ENCODE results near the gene PRSS21. TPM values are rescaled to one million over a fixed set of nuclear protein-coding genes. Genes with fewer than 3 reads are reported as not detected.
A peak's percentile ranks its signal among the peaks of the same experiment; 100 is the strongest.

The PRSS21 gene
- total and polyA plus RNA-seq, 8 donors: 0.59 to 3.2 (median 1.0) TPM; not detected in 1

DNA sequence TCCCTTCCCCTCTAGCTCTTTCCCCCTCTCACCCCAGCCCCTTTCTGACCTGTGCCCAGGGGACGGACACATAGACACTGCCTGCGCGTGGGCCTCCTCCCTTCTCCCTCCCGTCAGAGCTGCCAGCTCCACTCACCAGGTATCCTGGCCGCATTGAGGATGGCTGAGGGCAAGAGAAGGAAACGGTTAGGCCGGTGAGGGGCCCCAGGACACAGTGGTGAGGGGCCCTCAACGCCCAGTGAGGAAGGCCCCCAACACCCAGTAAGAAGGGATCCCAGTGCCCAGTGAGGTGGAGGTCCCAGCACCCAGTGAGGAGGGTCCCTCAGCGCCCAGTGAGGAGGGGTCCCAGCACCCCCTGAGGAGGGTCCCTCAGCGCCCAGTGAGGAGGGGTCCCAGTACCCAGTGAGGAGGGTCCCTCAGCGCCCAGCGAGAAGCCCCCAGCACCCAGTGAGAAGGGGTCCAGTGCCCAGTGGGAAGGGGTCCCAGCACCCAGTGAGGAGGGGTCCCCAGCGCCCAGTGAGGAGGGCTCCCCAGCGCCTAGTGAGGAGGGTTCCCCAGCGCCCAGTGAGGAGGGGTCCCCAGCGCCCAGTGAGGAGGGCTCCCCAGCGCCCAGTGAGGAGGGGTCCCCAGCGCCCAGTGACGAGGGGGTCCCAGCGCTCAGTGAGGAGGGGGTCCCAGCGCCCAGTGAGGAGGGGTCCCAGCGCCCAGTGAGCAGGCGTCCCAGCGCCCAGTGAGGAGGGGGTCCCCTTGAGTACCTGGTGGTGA, 39.8 kb downstream of the PRSS21 start:
- intact Hi-C loops (cut with DNase I): no loop called here
- FAIRE-seq: no peak
- peak overlapping the region; percentile 93 to 97 (median 96) for H3K27ac ChIP-seq
- WGBS, 2 donors: 77 to 80% methylated on average over 22 to 24 of the region's 24 CpGs
- no peaks in the 10 kb centered on the region for H3K27me3 ChIP-seq
- H3K4me3 ChIP-seq: peak overlapping the region; percentile 36 to 59 (median 50)
- TF ChIP-seq, protein P1, sequence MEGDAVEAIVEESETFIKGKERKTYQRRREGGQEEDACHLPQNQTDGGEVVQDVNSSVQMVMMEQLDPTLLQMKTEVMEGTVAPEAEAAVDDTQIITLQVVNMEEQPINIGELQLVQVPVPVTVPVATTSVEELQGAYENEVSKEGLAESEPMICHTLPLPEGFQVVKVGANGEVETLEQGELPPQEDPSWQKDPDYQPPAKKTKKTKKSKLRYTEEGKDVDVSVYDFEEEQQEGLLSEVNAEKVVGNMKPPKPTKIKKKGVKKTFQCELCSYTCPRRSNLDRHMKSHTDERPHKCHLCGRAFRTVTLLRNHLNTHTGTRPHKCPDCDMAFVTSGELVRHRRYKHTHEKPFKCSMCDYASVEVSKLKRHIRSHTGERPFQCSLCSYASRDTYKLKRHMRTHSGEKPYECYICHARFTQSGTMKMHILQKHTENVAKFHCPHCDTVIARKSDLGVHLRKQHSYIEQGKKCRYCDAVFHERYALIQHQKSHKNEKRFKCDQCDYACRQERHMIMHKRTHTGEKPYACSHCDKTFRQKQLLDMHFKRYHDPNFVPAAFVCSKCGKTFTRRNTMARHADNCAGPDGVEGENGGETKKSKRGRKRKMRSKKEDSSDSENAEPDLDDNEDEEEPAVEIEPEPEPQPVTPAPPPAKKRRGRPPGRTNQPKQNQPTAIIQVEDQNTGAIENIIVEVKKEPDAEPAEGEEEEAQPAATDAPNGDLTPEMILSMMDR (IDR thresholded peaks at IDR 0.05): no peak
- peak in 2 of 6 donors; percentile 53 to 77 for DNase-seq
- H3K4me1 ChIP-seq: peaks cover 0 to 3% (median 0%) of the 10 kb centered on the region in 3 donors
- H3K36me3 ChIP-seq: no peaks in the 10 kb centered on the region
- ATAC-seq: no peak
- no peaks in the 10 kb centered on the region for H3K9me3 ChIP-seq

DNA sequence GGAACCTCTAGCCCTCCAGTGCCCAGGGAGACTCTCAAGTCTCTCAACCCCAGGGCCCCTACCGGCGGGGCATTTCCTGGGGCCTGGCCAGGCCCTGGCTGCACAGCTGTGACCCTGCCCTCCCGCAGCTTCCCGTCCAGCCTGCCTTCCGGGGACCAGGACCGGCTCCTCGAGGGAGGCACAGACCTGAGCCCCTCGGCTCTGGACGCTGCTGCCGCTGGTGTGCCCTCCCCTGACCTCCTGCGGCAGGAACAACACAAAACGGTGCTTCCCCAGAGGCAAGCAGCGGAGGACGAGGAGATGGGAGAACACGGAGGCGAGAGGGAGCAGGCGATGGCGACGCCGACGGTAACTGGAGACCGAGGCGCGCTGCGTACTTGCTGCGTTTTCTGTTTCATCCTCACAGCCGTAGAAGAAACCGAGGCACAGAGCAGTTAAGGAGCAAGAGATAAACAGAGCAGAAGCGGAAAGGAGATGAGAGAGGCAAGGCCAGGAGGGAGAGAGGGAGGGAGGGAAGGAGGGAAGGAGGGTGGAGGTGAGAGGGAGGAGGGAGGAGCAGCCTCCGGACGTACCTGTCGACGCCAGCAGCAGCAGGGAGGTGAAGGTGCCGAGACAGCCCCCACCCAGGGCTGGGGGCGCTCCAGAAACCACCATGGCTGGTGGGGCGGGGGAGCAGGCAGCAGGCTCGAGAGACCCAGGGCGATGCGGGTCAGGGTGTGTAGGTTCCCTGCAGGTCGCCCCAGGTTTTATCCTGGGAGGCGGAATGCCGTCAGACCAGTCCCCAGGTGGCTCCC, 40.6 kb downstream of the PRSS21 start, which contains the start of gene PRSS22:
Gene PRSS22 (minus strand): TSS at position 720 of the 794 bp plus-strand sequence. CDS start 66 bp downstream, at position 654.
- ATAC-seq: peak; percentile 74 to 84 (median 80)
- H3K27me3 ChIP-seq: no peaks in the 10 kb centered on the region
- peak within 1 kb of the TSS; percentile 93 to 97 (median 96) for H3K27ac ChIP-seq
- FAIRE-seq: no peak
- H3K4me3 ChIP-seq: peak within 1 kb of the TSS; percentile 36 to 59 (median 50)
- TF ChIP-seq, protein P1 (IDR thresholded peaks at IDR 0.05): no peak
- peak; percentile 73 to 88 (median 79) for DNase-seq
- H3K9me3 ChIP-seq: no peaks in the 10 kb centered on the region
- peaks cover 0 to 3% (median 0%) of the 10 kb centered on the region in 3 donors for H3K4me1 ChIP-seq
- 8 to 18% methylated on average over 38 to 42 of the region's 42 CpGs for WGBS, 2 donors
- H3K36me3 ChIP-seq: no peaks in the 10 kb centered on the region
- intact Hi-C loops (cut with DNase I): no loop called here

DNA sequence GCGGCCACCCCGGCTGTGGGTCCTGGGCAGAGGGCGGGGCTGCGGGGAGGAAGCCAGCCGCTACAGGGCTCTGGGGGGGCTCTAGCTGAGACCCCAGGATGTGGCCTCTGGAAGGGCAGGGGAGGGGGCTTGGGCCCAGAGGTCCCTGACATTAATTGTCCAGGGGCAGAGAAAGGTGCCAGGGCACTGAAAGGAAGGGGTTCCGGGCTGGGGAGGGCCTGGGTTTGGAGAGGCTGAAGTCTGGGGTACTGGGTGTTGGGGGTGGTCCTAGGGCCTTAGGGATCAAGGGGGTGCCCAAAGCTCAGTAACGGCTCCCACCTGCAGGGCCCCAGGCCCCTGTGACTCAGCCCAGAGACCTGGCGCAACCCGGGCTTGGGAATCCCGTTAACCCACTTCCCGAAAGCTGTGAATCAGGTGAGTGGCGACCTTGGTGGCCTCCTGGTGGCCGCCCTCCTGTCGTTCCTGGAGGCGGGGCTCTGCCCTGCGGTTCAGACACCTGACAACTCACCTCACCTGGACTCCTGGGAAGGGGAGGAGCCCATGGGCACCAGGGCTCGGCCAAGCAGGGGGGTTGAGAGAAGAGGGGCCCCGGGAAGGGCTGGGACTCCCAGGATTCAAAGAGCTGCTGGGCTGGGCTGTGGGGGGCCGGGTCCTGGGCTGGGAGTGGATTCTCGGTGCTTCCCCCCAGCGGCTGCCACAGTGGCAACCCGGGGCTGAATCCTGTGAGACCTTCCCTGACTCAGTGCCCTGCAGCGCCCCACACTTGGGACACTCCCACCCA, 41.4 kb downstream of the PRSS21 start:
- peak overlapping the region; percentile 36 to 59 (median 50) for H3K4me3 ChIP-seq
- TF ChIP-seq, protein P1 (IDR thresholded peaks at IDR 0.05): peak; percentile 9 to 60 (median 38)

DNA sequence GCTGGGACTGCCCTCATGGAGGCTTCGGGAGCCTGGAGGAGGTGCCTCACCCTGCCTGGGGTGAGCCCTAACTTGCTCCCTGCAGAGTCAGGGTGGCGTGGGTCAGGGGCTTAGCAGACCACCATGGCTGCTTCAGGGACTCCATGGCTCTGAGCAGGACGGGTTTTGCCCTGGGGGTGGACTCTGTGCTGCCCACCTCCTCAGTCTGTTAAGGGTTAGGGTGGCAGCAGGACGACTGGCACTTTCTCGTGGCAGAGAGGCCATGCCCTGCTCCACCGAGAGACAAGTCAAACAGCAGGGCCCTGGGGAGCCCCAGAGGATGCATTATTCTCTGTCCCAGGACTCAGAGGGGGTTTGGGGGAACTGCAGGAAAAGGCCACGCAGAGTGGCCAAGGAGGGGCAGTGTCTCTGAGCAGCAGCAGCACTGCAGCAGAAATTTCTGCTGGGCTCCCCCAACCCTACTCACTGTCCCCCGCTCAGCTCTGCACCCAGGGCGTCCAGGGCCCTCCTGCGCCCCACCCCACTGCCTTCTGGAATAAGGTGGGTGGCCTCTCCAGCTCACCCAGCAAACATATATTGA, 42.7 kb downstream of the PRSS21 start:
- 80 to 84% methylated on average over 10 of the region's 10 CpGs for WGBS, 2 donors
- ATAC-seq: no peak
- intact Hi-C loops (cut with DNase I): no loop called here

More for the DNA sequence above, 41.4 kb downstream of the PRSS21 start:
- WGBS, 2 donors: 3 to 4% methylated on average over 18 to 23 of the region's 23 CpGs
- peak; percentile 88 to 97 (median 96) for DNase-seq
- FAIRE-seq: no peak
- Histone ChIP-seq H3K4me1 (peaks cover 0 to 3% (median 0%) of the 10 kb centered on the region in 3 donors), H3K36me3 (no peaks in the 10 kb centered on the region), H3K9me3 (no peaks in the 10 kb centered on the region), H3K27me3 (no peaks in the 10 kb centered on the region), H3K27ac (peak overlapping the region; percentile 93 to 97 (median 96))
- peak; percentile 91 to 96 (median 95) for ATAC-seq
- intact Hi-C loops (cut with DNase I): no loop called here

More for the DNA sequence above, 42.7 kb downstream of the PRSS21 start:
- DNase-seq (peak in 1 of 6 donors; percentile 50), FAIRE-seq (no peak)
- no peaks in the 10 kb centered on the region for H3K27me3 ChIP-seq
- H3K36me3 ChIP-seq: no peaks in the 10 kb centered on the region
- H3K27ac ChIP-seq: no peak overlapping the region
- H3K4me3 ChIP-seq: no peak overlapping the region
- peaks cover 0 to 3% (median 0%) of the 10 kb centered on the region in 3 donors for H3K4me1 ChIP-seq
- no peaks in the 10 kb centered on the region for H3K9me3 ChIP-seq
- TF ChIP-seq, protein P1 (IDR thresholded peaks at IDR 0.05): no peak

Measured in pancreas (tissue), 10 donors.